ENCODE measurements around the gene EVI2B. TPM values are rescaled to one million over a fixed set of nuclear protein-coding genes. Genes with fewer than 3 reads are reported as not detected.
A peak's percentile ranks its signal among the peaks of the same experiment; 100 is the strongest.
"Not testable (repeated sequence)": the region's sequence is repeated elsewhere in the genome, so short reads cannot be mapped to it uniquely, and the experiment has no call there.

Gene EVI2B
- total RNA-seq, 2 donors from 2014 or later = 5.6 to 11.3 TPM

DNA sequence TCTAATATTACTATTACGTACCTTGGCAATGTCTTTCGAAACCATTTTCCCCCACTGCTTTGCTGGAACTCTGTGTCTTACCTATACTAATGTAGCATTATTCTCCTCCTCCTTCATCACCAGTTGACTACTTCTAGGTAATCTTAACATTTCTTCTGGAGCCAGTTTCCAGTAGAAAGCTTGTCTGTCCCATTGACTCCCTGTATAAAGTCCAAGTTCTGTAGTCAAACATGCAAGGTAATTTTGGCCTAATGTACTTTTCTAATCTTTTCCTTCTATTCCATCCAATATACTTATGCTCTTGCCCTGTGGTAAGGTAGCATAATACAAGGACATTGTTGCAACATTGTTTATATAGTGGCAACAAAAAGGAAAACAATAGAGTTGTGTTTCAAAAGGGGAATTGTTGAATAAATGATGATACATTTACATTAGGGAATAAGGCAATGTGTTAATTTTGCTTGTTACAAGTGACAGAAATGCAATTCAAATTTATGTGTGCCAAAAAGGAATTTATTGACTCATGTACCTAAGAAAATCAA is 44.7 kb downstream of the EVI2B start:
- Histone ChIP-seq H3K27ac (peak overlapping the region in 1 of 2 donors; percentile 42), H3K9me3 (no peaks in the 10 kb centered on the region), H3K4me3 (no peak overlapping the region), H3K27me3 (no peaks in the 10 kb centered on the region), H3K36me3 (peaks cover 13% of the 10 kb centered on the region), H3K4me1 (peaks cover 0 to 35% of the 10 kb centered on the region in 2 donors)
- TF ChIP-seq, protein P1, sequence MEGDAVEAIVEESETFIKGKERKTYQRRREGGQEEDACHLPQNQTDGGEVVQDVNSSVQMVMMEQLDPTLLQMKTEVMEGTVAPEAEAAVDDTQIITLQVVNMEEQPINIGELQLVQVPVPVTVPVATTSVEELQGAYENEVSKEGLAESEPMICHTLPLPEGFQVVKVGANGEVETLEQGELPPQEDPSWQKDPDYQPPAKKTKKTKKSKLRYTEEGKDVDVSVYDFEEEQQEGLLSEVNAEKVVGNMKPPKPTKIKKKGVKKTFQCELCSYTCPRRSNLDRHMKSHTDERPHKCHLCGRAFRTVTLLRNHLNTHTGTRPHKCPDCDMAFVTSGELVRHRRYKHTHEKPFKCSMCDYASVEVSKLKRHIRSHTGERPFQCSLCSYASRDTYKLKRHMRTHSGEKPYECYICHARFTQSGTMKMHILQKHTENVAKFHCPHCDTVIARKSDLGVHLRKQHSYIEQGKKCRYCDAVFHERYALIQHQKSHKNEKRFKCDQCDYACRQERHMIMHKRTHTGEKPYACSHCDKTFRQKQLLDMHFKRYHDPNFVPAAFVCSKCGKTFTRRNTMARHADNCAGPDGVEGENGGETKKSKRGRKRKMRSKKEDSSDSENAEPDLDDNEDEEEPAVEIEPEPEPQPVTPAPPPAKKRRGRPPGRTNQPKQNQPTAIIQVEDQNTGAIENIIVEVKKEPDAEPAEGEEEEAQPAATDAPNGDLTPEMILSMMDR (IDR thresholded peaks at IDR 0.05) = no peak
- DNase-seq (ENCODE audit: low spot score) = no peak

DNA sequence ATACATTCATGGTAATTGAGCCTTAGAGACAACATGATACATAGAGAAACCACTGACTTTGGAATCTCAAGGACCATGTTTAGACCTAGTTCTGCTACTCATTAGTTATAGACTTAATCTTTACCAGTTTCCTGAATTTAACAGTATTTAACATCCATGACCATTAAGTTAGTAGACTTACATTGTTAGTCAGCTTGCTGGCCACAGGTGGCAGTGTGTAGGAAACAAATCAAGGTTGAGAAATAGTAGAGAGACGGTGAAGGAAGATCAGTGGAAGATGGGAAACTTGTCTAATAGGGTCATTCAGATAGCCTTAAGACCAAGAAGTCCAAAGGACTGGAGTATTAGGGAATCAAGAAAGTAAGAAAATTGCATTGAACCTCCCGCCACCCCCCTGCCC is 47.8 kb downstream of the EVI2B start:
- TF ChIP-seq, protein P1 (IDR thresholded peaks at IDR 0.05) = no peak
- H3K9me3 ChIP-seq = no peaks in the 10 kb centered on the region
- H3K4me3 ChIP-seq = no peak overlapping the region
- no peak overlapping the region for H3K27ac ChIP-seq
- peaks cover 0 to 26% of the 10 kb centered on the region in 2 donors for H3K4me1 ChIP-seq
- peaks cover 22% of the 10 kb centered on the region for H3K36me3 ChIP-seq
- no peaks in the 10 kb centered on the region for H3K27me3 ChIP-seq
- no peak for DNase-seq (ENCODE audit: low spot score)

DNA sequence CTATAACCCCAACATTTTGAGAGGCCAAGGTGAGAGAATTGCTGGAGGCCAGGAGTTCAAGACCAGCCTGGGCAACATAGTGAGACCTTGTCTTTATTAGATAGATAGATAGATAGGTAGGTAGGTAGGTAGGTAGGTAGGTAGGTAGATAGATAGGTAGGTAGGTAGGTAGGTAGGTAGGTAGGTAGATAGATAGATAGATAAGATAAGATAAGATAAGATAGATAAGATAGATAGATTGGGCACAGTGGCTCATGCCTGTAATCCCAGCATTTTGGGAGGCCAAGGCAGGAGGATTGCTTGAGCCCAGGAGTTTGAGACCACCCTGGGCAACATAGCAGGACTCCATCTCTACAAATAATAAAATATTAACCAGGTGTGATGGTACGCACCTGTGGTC is 50.9 kb downstream of the EVI2B start:
- DNase-seq (ENCODE audit: low spot score); H3K27me3 ChIP-seq: not testable (repeated sequence)

DNA sequence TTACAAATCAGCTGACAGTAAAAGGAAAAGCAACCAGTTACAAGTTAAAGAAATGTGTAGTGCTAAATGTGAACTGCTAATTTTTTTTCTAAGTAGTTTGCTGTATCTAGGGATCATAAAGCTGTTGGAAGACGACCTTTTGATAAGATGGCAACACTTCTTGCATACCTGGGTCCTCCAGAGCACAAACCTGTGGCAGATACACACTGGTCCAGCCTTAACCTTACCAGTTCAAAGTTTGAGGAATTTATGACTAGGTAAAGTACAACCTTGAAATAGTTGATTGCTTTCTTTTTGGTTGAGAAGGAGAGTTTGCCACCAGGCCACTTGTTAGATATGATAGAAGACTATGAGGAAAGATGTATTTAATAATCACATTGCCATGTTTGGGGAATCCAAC is 52.3 kb downstream of the EVI2B start:
- TF ChIP-seq, protein P1 (IDR thresholded peaks at IDR 0.05) = no peak
- no peaks in the 10 kb centered on the region for H3K9me3 ChIP-seq
- no peak for DNase-seq (ENCODE audit: low spot score)
- H3K27me3 ChIP-seq = no peaks in the 10 kb centered on the region
- H3K27ac ChIP-seq = no peak overlapping the region
- H3K36me3 ChIP-seq = peaks cover 40% of the 10 kb centered on the region
- no peak overlapping the region for H3K4me3 ChIP-seq
- no peaks in the 10 kb centered on the region for H3K4me1 ChIP-seq

More for the DNA sequence above, 50.9 kb downstream of the EVI2B start:
- peaks cover 40% of the 10 kb centered on the region for H3K36me3 ChIP-seq
- H3K4me1 ChIP-seq, H3K9me3 ChIP-seq, H3K4me3 ChIP-seq, H3K27ac ChIP-seq: not testable (repeated sequence)

DNA sequence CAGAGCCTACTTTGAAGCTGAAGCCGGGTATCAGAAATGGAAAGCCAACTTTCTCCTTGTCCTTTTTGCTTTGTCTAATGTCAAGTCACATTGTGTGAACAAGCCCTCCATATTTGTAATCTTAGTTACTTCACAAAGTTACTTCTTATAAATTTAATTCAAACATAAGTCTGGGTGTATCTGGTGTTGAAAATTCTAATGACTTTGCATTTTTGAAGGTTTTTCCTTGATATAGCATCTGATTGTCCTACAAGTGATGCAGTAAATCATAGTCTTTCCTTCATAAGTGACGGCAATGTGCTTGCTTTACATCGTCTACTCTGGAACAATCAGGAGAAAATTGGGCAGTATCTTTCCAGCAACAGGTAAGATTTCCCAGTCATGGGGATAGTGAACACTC is 53.7 kb downstream of the EVI2B start:
- H3K9me3 ChIP-seq = no peaks in the 10 kb centered on the region
- peaks cover 29% of the 10 kb centered on the region for H3K36me3 ChIP-seq
- TF ChIP-seq, protein P1 (IDR thresholded peaks at IDR 0.05) = no peak
- DNase-seq (ENCODE audit: low spot score) = no peak
- no peak overlapping the region for H3K27ac ChIP-seq
- H3K27me3 ChIP-seq = no peaks in the 10 kb centered on the region
- H3K4me1 ChIP-seq = no peaks in the 10 kb centered on the region
- H3K4me3 ChIP-seq = no peak overlapping the region

DNA sequence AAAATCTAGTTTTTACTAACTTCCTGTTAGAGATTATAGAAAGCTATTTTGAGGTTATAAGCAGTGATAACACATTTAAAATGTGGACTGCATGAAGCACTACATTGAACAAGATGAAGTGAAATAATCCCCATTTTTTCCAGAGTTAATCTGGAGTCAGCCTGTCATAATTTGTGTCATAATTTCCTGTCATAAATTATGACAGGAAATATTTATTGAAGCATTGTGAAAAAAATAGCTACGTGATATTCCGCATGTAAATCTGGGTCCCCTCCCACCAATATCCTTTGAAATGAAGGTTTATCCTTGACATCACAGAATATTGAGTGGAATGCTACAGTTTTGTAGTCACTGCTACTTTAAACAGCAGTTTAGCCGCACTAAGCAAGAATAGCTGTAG is 56.9 kb downstream of the EVI2B start:
- no peaks in the 10 kb centered on the region for H3K4me1 ChIP-seq
- TF ChIP-seq, protein P1 (IDR thresholded peaks at IDR 0.05) = no peak
- no peaks in the 10 kb centered on the region for H3K9me3 ChIP-seq
- DNase-seq (ENCODE audit: low spot score) = no peak
- peaks cover 24% of the 10 kb centered on the region for H3K36me3 ChIP-seq
- H3K4me3 ChIP-seq = no peak overlapping the region
- H3K27me3 ChIP-seq = no peaks in the 10 kb centered on the region
- H3K27ac ChIP-seq = no peak overlapping the region

All from right atrium auricular region (tissue), 2 donors.